ENCODE results near the gene ULBP1.

DNA sequence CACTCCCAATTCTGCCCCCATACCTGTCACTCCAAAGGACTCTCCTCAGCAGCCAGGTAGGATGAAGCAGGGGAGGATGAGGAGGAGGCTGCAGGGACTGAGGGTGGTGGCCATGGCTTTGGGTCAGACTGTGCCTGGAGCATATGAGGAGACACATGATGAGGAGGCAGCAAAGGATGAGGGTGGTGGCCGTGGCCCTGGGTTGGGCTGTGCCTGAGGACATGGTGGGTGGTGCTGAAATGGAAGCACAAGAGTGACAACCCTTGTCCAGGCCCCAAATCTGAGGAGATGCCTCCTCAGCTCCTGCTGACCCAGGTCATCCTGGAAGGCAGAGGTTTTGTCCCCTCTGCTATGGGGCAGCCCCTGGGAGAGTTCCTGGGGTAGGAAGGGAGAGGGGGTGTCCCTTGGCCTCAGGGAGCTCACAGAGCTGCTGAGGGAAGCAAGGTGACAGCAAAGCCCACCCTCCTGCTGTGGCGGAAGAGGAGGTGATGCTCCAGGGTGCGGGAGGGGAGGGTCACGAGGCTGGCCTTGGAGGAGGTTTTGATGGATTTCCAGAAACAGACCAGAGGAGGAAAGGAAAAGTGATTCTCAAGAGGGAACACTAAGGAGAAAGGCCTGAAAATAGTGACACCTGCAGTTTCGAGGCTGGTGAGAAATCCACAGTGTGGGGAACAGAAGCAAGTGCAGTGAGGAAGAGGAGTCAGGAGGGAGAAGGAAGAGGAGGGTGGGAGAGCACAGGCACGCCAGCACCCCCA, 45.4 kb upstream of the ULBP1 start:
- no peak for TF ChIP-seq CTCF (conservative IDR thresholded peaks at IDR 0.05)
- TF ChIP-seq ZFX (IDR thresholded peaks at IDR 0.05) = no peak
